ENCODE data around the gene SRP14. TPM values are rescaled to one million over a fixed set of nuclear protein-coding genes. Genes with fewer than 3 reads are reported as not detected.
A peak's percentile ranks its signal among the peaks of the same experiment; 100 is the strongest.

The SRP14 gene
- total RNA-seq, 4 donors from 2014 or later, result 177 to 369 (median 237) TPM

GRCh38 chr15:40044717-40045571, 6.0 kb upstream of the SRP14 start:
- TF ChIP-seq POLR2A (IDR thresholded peaks at IDR 0.05) (no peak), CTCF (IDR thresholded peaks at IDR 0.05) (peak; percentile 79 to 95 (median 91))
- no peaks in the 10 kb centered on the region for H3K9me3 ChIP-seq
- H3K4me3 ChIP-seq, result peak overlapping the region in 2 of 4 donors; percentile 5 to 44
- 4 to 8% methylated on average over 7 to 22 of the region's 22 CpGs for WGBS, 2 donors
- peak overlapping the region; percentile 28 to 66 (median 62) for H3K27ac ChIP-seq
- intact Hi-C loops (cut with DNase I), result loop anchor here (5.0 to 10.0 kb wide), 2 partner anchors 57 to 230 kb away; no protein-coding TSS in a partner anchor
- peaks cover 29 to 60% (median 43%) of the 10 kb centered on the region in 3 donors for H3K4me1 ChIP-seq
- H3K36me3 ChIP-seq, result no peaks in the 10 kb centered on the region
- no peaks in the 10 kb centered on the region for H3K27me3 ChIP-seq
- peak; percentile 51 for DNase-seq

GRCh38 chr15:40043927-40044716, 5.1 kb upstream of the SRP14 start:
- no peak for DNase-seq
- intact Hi-C loops (cut with DNase I), result loop anchor here (10.0 kb wide), 1 partner anchor 231 kb away; no protein-coding TSS in a partner anchor
- WGBS, 2 donors, result 74 to 77% methylated on average over 9 to 10 of the region's 10 CpGs
- H3K4me1 ChIP-seq, result peaks cover 29 to 65% (median 48%) of the 10 kb centered on the region in 3 donors
- no peaks in the 10 kb centered on the region for H3K36me3 ChIP-seq
- no peaks in the 10 kb centered on the region for H3K9me3 ChIP-seq
- no peaks in the 10 kb centered on the region for H3K27me3 ChIP-seq
- TF ChIP-seq CTCF (IDR thresholded peaks at IDR 0.05) (no peak), POLR2A (IDR thresholded peaks at IDR 0.05) (no peak)
- peak overlapping the region in 2 of 4 donors; percentile 61 to 64 for H3K27ac ChIP-seq
- H3K4me3 ChIP-seq, result no peak overlapping the region

- 81 to 88% methylated on average over 5 of the region's 5 CpGs for WGBS, 2 donors
- Histone ChIP-seq H3K27me3 (no peaks in the 10 kb centered on the region), H3K27ac (no peak overlapping the region), H3K4me1 (peaks cover 24 to 57% (median 40%) of the 10 kb centered on the region in 3 donors), H3K36me3 (no peaks in the 10 kb centered on the region), H3K4me3 (no peak overlapping the region), H3K9me3 (no peaks in the 10 kb centered on the region)
- intact Hi-C loops (cut with DNase I), result loop anchor here (10.0 kb wide), 1 partner anchor 232 kb away; no protein-coding TSS in a partner anchor
- TF ChIP-seq CTCF (IDR thresholded peaks at IDR 0.05) (no peak), POLR2A (IDR thresholded peaks at IDR 0.05) (no peak)
- DNase-seq, result no peak
Measured at GRCh38 chr15:40042791-40043320, 3.9 kb upstream of the SRP14 start.

GRCh38 chr15:40040770-40041169, 1.8 kb upstream of the SRP14 start:
- no peak overlapping the region for H3K27ac ChIP-seq
- H3K4me1 ChIP-seq, result peaks cover 10 to 54% (median 25%) of the 10 kb centered on the region in 3 donors
- H3K4me3 ChIP-seq, result no peak overlapping the region
- intact Hi-C loops (cut with DNase I), result loop anchor here (10.0 kb wide), 1 partner anchor 234 kb away; no protein-coding TSS in a partner anchor
- TF ChIP-seq POLR2A (IDR thresholded peaks at IDR 0.05), result no peak
- no peak for TF ChIP-seq CTCF (IDR thresholded peaks at IDR 0.05)
- no peaks in the 10 kb centered on the region for H3K27me3 ChIP-seq
- peaks cover 5 to 16% (median 13%) of the 10 kb centered on the region in 3 donors for H3K36me3 ChIP-seq
- no peak for DNase-seq
- WGBS, 2 donors, result 89 to 91% methylated on average over 3 of the region's 3 CpGs
- H3K9me3 ChIP-seq, result no peaks in the 10 kb centered on the region
